Measurements from ENCODE around the gene KRTAP5-9. TPM values are rescaled to one million over a fixed set of nuclear protein-coding genes. Genes with fewer than 3 reads are reported as not detected.
"Not testable (repeated sequence)": the region's sequence is repeated elsewhere in the genome, so short reads cannot be mapped to it uniquely, and the experiment has no call there.

Gene KRTAP5-9
- polyA plus RNA-seq, 3 donors = not detected

DNA sequence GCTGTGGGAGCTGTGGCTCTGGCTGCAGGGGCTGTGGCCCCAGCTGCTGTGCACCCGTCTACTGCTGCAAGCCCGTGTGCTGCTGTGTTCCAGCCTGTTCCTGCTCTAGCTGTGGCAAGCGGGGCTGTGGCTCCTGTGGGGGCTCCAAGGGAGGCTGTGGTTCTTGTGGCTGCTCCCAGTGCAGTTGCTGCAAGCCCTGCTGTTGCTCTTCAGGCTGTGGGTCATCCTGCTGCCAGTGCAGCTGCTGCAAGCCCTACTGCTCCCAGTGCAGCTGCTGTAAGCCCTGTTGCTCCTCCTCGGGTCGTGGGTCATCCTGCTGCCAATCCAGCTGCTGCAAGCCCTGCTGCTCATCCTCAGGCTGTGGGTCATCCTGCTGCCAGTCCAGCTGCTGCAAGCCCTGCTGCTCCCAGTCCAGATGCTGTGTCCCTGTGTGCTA is 514 bp downstream of the KRTAP5-9 start:
- WGBS, 3 donors = 29 to 59% (median 35%) methylated on average over 5 of the region's 5 CpGs

DNA sequence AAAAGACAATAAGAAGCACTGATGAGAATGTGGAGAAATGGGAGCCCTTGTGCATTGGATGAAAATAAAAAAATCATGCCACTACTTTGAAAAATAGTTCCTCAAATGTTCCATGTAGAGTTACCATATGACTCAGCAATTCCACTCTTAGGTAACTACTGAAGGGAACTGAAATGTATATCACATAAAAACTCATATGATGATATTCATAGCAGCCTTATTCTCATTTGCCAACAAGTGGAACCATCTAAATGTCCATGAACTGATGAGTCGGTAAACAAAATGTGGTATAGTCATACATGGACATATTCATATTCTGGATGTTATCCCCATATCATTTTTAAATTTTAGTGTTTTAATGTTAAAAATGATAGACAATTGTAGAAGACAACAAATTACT is 3.5 kb downstream of the KRTAP5-9 start:
- 95 to 100% (median 95%) methylated on average over 1 of the region's 1 CpG for WGBS, 3 donors
- no peak overlapping the region for H3K27ac ChIP-seq (ENCODE audit: low read depth, low read length)

More for the DNA sequence above, 514 bp downstream of the KRTAP5-9 start:
- H3K27ac ChIP-seq (ENCODE audit: low read depth, low read length) = no peak overlapping the region

DNA sequence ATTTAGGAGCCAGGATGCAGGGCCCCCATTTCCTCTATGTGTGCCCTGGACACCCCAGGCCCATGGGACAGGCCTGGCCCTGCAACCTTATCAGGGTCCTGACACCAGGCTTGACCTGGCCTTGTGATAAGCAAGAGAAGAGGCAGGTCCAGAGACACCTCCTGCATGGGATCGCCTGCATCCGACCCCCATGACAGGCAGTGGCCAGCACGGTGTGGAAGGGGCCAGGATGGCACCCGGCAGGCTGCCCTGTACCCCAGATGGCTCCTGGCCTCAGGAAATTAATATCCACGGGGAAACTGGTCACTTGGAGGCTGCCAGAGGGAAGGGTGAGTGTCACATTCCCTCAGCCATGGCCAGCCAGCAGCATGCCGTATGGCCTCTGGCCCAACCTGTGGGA is 6.8 kb downstream of the KRTAP5-9 start:
- H3K27ac ChIP-seq (ENCODE audit: low read depth, low read length) = no peak overlapping the region
- WGBS, 3 donors = 77 to 85% (median 82%) methylated on average over 5 to 6 of the region's 6 CpGs

DNA sequence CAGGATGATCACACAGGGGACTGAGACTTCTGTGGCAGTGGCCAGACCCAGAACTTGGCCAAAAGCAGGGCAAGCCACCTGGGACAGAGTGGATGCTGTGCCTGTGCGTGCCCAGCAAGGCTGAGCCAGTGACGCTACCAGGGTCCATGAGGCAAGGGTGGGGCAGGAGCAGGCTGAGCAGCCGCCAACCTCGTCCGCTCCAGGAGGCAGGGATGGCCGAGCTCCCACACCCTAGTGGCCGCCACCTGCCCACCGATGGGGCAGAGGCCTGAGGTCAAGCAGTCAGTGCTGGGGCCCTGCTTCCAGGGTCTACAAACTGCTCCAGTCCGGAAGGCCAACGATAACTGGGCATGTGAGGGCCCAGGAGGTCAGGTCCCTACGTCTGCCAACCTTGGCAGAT is 7.3 kb downstream of the KRTAP5-9 start:
- no peak overlapping the region for H3K27ac ChIP-seq (ENCODE audit: low read depth, low read length)
- WGBS, 3 donors = 90 to 95% (median 92%) methylated on average over 11 of the region's 11 CpGs

DNA sequence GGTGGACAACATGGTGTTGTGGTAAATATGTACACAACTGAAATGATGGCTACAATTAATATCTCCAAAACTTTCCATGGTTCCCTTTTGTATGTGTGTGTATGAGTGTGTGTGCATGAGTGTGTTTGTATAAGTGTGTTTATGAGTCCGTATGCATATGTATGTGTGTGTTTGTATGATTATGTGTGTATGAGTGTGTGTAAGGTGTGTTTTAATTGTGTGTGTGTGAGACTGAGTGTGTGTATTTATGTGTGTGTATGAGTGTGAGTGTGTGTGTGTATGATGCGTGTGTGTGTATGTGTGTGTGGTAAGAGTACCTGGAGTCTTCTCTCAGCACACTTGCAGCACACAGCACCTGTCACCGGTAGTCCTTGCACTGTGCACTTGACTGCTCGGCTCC is 7.8 kb downstream of the KRTAP5-9 start:
- H3K27ac ChIP-seq (ENCODE audit: low read depth, low read length) = no peak overlapping the region
- 78 to 91% (median 87%) methylated on average over 4 of the region's 4 CpGs for whole genome bisulfite sequencing, 3 donors

DNA sequence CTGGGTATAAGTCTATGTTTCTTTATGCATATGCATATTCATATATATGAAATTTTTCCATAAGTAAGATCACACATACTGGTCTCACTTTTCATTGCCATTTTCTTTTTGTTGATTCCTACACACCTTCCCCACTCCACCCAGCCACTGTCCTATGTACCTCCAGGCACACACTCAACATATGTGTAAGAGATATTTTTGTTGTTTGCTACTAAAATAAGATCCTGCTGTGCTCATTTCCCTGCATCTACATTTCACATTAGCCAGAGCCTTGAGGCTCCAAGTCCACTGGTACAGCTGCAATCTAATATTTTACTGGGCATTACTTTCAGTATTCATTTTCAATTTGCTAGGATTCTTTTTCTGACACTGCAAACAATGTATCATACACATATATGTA is 9.0 kb downstream of the KRTAP5-9 start:
- no peak overlapping the region for H3K27ac ChIP-seq (ENCODE audit: low read depth, low read length)

DNA sequence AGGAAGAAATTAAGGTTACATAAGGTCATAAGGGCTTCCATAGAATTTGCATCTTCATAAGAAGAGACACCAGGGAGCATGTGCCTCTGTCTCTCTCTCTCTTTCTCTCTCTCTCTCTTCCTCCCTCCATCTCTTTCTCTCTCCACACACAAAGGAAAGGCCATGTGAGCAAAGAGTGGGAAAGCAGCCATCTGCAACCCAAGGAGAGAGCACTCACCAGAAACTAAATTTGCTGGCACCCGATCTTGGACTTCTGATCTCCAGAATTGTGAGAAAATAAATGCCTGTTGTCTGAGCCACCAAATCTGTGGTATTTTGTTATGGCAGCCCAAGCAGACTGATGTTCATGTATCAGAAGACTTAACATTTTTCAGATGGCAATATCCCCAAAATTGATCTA is 10.8 kb downstream of the KRTAP5-9 start:
- WGBS, 3 donors = 38 to 90% (median 81%) methylated on average over 1 of the region's 1 CpG
- H3K27ac ChIP-seq (ENCODE audit: low read depth, low read length) = no peak overlapping the region

DNA sequence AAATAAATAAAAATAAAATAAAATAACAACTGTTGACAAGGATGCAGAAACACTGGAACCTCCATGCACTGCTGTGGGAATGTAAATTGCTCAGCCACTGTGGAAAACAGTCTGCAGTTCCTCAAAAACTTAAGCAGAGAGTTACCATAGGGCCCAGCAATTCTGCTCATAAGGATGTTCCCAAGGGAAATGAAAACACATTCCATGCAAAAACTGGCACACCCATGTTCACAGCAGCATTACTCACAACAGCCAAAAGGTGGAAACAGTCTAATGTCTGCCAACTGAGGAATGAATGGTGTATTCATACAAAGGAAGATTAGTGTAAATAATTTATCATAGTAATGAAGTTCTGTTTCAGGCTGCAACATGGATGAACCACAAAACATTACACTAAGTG is 13.9 kb downstream of the KRTAP5-9 start:
- H3K27ac ChIP-seq (ENCODE audit: low read depth, low read length) = no peak overlapping the region

DNA sequence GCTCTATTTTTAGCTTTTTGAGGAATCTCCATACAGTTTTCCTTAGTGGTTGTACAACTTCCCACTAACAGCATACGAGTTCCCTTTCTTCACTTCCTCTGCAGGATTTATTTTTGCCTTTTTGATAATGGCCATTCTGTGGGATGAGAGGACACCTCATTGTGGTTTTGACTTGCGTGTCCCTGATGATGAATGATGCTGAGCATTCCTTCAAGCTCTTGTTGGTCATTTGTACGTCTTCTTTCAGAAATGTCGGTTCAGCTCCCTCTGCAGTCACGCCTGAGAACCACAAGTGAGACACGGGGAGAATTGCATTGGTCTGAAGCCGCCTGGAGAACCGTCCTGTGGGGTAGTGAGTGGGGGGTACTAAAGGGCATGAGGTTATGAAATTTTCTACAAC is 15.2 kb downstream of the KRTAP5-9 start:
- 15 to 27% (median 17%) methylated on average over 8 of the region's 8 CpGs for WGBS, 3 donors
- no peak overlapping the region for H3K27ac ChIP-seq (ENCODE audit: low read depth, low read length)

DNA sequence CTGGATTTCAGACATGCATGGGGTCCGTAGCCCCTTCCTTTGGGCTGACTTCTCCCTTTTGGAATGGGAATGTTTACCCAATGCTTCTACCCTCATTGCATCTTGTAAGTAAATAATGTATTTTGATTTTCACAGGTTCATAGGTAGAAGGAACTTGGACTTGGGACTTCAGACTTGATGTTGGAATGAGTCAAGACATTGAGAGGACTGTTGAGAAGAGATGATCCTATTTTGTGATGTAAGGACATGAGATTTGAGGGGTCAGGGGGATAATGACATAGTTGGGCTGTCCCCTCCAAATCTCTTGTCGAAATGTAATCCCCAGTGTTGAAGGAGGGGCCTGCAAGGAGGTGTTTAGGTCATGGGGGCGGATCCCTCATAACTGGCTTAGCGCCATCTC is 16.2 kb downstream of the KRTAP5-9 start:
- WGBS, 3 donors = 87 to 90% (median 89%) methylated on average over 4 of the region's 4 CpGs
- no peak overlapping the region for H3K27ac ChIP-seq (ENCODE audit: low read depth, low read length)

DNA sequence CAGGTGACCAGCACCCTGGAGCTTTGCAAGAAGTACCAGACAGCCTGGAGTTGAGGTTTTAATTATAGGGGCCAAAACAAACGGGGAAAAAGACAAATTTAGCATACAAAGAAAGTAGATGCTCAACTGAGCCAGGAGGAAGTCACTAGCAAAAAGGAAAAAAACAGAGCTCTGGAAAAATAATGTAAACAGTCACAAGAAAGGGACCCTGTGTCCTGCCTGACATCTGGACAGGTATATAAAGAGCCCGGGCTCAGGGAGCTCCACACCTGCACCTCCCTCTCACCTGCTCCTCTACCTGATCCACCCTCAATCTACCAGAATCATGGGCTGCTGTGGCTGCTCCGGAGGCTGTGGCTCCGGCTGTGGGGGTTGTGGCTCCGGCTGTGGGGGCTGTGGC is 17.0 kb downstream of the KRTAP5-9 start, which contains the start of gene KRTAP5-10:
TSS of gene KRTAP5-10 (plus strand) at position 301 of the 400 bp plus-strand sequence. CDS start at position 326, 25 bp downstream.
- 60 to 66% (median 60%) methylated on average over 5 of the region's 5 CpGs for WGBS, 3 donors

DNA sequence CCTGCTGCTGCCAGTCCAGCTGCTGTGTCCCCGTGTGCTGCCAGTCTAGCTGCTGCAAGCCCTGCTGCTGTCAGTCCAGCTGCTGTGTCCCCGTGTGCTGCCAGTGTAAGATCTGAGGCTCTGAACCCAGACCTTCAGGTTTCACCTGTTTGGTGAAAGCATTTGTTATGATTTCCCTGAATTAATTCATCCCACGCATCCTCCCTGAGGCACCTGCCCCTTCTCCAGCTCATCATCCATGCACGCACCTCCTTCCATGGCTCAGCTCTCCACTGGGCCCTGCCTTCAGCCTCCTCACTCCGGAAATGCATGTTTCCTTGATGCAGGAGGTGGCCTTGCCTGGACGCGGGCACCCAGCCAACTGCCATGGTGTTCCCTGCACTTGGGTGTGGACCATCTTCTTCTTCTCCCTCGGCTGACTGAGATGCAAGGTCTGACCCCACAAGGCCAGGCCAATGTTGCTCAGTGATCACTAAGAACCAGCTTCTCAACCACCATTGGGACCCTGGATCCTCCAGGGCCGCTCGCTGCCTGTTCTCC is 17.9 kb downstream of the KRTAP5-9 start:
- no peak overlapping the region for H3K27ac ChIP-seq (ENCODE audit: low read depth, low read length)
- WGBS, 3 donors = 67 to 81% (median 68%) methylated on average over 10 of the region's 10 CpGs

More for the DNA sequence above, 17.0 kb downstream of the KRTAP5-9 start, which contains the start of gene KRTAP5-10:
- no peak within 1 kb of the TSS for H3K27ac ChIP-seq (ENCODE audit: low read depth, low read length)

DNA sequence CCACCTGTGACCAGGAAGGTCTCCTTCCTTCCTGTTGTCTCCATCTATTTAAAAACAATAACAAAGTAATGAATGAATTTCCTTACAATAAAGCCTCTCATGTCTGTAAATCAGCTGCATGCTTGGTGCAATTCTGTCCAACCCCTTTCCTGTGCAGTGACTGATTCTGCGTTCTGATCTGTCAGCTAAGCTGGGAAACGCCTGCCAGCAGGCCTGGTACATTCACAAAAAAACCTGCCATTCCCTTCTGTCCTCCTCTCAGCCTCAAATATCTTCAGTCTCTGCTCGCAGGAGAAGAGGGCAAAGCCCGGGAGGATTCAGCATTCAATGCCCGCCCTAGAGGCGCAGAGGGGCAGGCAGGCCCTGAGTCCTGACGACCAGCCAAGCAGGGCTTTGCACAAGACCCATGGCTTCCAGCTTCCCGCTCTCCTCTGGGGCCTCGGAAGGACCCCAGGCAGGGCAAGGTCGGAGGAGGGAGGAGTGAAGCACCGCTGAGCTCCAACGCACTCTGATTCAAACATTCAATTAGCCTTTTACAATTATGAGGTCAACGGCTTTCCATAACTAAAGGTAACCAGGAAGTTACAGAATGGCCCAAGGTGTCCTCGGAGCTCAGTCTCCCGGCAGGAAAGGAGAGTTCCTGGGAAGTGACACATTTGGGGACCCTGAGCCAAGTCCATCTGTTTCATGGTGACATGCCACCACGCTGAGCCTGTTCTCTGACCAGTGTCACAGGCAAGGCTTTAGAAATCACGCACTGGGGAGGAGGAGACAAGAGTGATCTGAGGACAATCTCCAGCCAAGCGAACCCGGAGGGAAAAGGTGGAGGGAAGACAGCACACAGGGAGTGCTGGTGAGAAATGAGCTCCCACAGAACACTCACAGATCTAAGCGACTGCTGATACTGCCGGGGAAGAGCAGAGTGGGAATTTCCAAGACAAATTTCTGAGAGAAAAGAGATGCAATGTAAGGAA is 18.7 kb downstream of the KRTAP5-9 start:
- WGBS, 3 donors = 45 to 75% (median 58%) methylated on average over 18 to 19 of the region's 21 CpGs
- H3K27ac ChIP-seq (ENCODE audit: low read depth, low read length) = not testable (repeated sequence)

DNA sequence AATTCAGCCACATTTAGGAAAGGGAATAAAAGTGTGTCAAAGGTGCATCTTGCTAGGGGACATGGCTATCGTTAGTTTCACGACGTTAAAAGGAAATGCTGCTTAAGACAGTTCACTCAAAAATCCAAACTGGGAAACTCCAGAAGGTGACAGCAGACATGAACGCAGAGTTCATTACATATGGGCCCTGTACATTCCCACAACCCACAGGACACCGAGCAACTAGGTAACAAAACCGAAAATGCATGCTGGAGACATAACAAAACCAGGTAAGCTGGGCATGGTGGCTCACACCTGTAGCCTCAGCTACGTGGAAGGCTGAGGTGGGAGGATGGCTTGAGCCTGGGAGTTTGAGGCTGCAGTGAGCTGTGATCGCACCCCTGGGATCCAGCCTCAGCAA is 19.4 kb downstream of the KRTAP5-9 start:
- not testable (repeated sequence) for H3K27ac ChIP-seq (ENCODE audit: low read depth, low read length)
- 69 to 82% (median 73%) methylated on average over 8 of the region's 8 CpGs for WGBS, 3 donors

DNA sequence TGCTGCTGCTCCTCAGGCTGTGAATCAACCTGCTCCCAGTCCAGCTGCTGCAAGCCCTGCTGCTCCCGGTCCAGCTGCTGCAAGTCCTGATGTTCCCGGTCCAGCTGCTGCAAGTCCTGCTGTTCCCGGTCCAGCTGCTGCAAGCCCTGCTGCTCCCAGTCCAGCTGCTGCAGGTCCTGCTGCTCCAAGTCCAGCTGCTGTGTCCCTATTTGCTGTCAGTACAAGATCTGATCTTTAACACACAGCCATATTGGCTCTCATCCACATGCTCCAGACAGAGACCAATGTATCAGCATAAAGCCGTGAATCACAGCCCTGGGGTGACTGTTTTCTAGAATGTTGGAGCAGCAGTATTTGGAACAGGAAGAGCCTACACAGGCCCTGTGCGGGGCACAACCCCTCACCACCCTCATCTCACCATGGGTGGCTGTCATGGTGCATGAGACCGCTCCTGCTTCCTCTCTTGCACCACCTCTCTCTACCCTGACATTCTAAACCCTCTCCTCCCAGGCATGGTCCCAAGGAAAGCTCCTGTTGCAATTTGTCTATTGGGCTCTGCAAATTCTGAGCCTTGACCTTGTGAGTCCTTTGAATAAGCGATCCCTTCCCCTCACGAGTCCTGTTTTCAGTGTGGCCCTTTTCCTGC is 20.6 kb downstream of the KRTAP5-9 start:
- no peak overlapping the region for H3K27ac ChIP-seq (ENCODE audit: low read depth, low read length)
- 47 to 65% (median 60%) methylated on average over 8 of the region's 8 CpGs for WGBS, 3 donors

DNA sequence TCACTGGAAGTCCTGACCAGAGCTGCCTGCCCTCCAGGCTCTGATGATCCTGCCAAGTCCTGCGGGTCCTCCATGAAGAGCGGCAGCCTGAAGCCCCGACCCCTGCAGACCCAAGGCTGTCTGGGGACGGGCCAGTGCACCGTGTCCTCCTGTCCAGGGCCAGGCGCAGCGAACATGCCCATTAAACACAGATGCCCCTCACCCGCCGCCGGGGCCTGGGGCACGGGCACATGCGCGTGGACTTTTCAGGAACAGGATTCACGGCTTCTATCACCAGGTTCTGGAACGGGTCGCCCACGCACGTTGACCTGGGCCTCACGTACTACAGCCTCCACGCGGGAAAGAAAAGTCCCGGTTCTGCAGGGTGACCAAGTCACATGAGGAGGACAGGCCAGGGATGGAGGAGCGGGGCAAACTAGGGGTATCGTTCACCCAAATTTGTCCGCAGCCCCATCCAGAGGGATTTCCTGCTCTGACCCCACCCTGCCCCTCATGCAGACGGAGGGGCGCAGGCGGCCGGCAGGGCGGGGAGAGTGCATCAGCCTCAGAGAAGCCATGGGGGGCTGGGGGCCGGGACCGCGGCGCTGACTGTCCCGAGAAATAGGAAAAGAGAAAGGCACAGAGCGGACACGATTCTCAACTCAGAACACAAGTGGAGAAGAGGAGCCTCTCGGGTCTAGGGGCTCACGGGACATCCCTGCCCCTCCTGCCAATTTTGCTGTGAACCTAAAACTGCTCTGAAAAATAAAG is 23.1 kb downstream of the KRTAP5-9 start:
- 82 to 87% (median 86%) methylated on average over 34 to 36 of the region's 39 CpGs for WGBS, 3 donors
- not testable (repeated sequence) for H3K27ac ChIP-seq (ENCODE audit: low read depth, low read length)

DNA sequence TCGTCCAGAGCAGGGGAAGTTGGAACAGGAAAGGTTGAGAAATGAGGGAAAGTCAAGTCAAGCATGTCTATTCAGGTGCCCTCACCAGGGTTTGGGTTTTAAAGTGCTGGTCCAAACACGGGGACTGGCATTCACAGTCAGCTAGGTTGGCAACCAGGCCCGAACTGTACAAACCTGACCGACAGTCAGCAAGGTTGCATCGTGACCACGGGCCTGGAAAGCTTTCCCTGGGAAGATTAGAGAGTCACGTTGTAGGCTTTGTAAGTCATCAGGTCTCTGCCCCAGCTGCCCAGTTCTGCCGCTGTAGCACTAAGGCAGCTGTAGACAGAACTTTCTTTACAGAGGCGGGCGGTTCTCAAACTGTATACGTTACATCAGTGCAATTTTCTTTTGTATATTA is 24.6 kb downstream of the KRTAP5-9 start:
- H3K27ac ChIP-seq (ENCODE audit: low read depth, low read length) = no peak overlapping the region
- WGBS, 3 donors = 85 to 87% (median 85%) methylated on average over 11 of the region's 11 CpGs

DNA sequence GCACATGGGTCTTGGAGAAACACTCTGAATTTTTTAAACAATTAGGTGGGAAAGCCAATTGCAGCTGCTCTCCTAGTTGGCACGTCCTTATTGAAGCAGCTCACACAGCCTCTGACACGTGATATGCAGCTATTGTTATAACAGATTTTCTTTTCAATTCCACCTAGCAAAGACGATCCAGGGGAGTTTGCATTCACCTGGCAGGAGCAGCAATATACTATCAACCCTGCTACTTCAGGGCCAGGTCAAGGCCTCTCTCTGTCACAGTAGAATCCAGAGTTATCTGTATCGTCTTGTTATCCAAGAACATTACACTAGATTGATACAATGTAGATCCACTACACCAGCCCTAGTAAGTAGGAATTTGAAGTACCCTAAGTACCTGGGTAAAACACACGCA is 26.2 kb downstream of the KRTAP5-9 start:
- WGBS, 3 donors = 70 to 86% (median 83%) methylated on average over 5 of the region's 5 CpGs
- H3K27ac ChIP-seq (ENCODE audit: low read depth, low read length) = no peak overlapping the region
